ENCODE data around the gene PLXNB2. TPM values are rescaled to one million over a fixed set of nuclear protein-coding genes. Genes with fewer than 3 reads are reported as not detected.

PLXNB2 gene
- total RNA-seq, 1 donor from 2014 or later, result 180 TPM

DNA sequence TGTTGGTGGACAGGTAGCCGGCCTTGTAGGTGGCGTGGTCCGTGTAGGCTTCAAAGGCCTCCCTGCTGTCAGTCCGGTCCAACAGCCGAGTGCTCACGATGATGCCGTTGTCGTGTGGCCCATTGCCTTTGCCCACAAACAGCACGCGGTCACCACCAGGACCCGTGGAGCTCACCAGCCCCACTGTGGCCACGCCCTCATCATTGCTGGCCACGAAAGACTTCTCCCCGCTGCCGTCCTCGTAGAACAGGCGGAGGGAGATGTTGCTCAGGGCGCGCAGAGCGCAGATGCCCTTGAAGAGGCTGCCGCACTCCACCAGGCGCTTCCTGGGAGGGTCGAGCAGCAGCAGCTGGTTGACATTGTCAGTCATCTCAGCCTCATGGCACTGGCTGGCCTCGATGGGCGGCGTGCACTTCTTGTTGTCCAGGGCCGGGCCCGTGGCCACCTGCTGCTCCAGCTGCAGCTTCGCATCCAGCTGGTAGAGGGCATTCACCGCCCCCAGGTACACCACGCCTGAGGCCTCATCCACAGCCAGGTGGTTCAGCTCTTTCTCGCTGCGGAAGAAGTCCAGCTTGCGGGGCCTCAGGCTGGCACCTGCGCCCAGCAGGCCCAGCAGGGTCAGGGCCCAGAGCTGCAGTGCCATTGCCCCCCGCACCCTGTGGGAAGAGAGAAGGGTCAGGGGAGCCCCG lies 17.4 kb downstream of the PLXNB2 start:
- H3K27me3 ChIP-seq, result no peaks in the 10 kb centered on the region
- H3K9me3 ChIP-seq, result no peaks in the 10 kb centered on the region
- H3K27ac ChIP-seq, result no peak overlapping the region
- H3K36me3 ChIP-seq, result peaks cover 4 to 50% of the 10 kb centered on the region in 2 donors
- DNase-seq (ENCODE audit: extremely low spot score in 2 of 2), result no peak
- H3K4me1 ChIP-seq, result peaks cover 37% of the 10 kb centered on the region
- intact Hi-C loops (cut with DNase I), result no loop called here
- TF ChIP-seq, protein P1, sequence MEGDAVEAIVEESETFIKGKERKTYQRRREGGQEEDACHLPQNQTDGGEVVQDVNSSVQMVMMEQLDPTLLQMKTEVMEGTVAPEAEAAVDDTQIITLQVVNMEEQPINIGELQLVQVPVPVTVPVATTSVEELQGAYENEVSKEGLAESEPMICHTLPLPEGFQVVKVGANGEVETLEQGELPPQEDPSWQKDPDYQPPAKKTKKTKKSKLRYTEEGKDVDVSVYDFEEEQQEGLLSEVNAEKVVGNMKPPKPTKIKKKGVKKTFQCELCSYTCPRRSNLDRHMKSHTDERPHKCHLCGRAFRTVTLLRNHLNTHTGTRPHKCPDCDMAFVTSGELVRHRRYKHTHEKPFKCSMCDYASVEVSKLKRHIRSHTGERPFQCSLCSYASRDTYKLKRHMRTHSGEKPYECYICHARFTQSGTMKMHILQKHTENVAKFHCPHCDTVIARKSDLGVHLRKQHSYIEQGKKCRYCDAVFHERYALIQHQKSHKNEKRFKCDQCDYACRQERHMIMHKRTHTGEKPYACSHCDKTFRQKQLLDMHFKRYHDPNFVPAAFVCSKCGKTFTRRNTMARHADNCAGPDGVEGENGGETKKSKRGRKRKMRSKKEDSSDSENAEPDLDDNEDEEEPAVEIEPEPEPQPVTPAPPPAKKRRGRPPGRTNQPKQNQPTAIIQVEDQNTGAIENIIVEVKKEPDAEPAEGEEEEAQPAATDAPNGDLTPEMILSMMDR (IDR thresholded peaks at IDR 0.05), result no peak
- H3K4me3 ChIP-seq, result no peak overlapping the region

DNA sequence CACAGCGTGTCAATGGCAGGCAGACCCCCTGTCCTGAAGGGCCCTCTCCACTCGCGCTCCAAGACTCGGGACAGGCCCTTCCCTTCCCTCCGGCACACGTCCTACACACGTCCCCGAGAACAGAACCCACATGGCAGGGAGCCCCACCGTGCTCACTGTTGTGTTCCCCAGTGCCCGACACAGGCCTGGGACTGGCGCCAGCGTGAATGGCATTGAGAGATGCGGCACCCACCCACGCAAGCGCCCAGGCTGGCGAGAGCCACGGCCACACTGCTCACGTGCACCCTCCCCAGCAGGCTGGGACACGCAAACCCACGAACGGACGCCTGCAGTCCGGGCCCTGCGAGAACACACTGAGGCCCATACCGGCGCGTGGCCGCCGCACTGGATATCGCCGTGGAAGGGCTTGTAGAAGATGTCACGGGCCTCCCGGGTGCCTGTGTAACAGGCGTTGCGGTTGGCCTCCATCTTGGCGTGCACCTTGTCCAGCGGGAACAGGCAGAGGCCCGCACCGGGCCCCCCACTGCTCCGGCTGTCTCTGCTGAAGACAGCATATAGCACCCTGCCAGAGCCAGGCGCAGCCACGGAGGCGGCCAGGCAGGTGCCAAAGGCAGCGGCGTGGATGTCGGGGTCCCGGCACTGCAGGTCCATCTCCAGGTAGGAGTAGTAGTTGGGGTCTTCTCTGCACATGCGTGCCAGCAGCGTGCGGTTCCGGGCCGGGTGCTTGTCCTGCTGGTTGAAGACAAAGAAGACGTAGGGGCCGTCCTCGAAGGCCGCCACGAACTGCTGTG lies 18.1 kb downstream of the PLXNB2 start:
- no peaks in the 10 kb centered on the region for H3K9me3 ChIP-seq
- TF ChIP-seq, protein P1 (IDR thresholded peaks at IDR 0.05), result no peak
- TF ChIP-seq POLR2AphosphoS5 (IDR thresholded peaks at IDR 0.05; ENCODE audit: insufficient read depth in 1 of 2, low read depth in 1 of 2), result no peak
- TF ChIP-seq POLR2A (IDR thresholded peaks at IDR 0.05), result no peak
- H3K27ac ChIP-seq, result no peak overlapping the region
- peaks cover 29% of the 10 kb centered on the region for H3K4me1 ChIP-seq
- H3K27me3 ChIP-seq, result no peaks in the 10 kb centered on the region
- intact Hi-C loops (cut with DNase I), result no loop called here
- H3K36me3 ChIP-seq, result peaks cover 4 to 53% of the 10 kb centered on the region in 2 donors
- no peak overlapping the region for H3K4me3 ChIP-seq
- DNase-seq (ENCODE audit: extremely low spot score in 2 of 2), result no peak

- H3K4me3 ChIP-seq, result no peak overlapping the region
- DNase-seq (ENCODE audit: extremely low spot score in 2 of 2), result no peak
- no peaks in the 10 kb centered on the region for H3K9me3 ChIP-seq
- TF ChIP-seq, protein P1 (IDR thresholded peaks at IDR 0.05), result no peak
- TF ChIP-seq POLR2AphosphoS5 (IDR thresholded peaks at IDR 0.05; ENCODE audit: insufficient read depth in 1 of 2, low read depth in 1 of 2), result no peak
- no peak for TF ChIP-seq POLR2A (IDR thresholded peaks at IDR 0.05)
- no peaks in the 10 kb centered on the region for H3K27me3 ChIP-seq
- H3K36me3 ChIP-seq, result peaks cover 4 to 68% of the 10 kb centered on the region in 2 donors
- H3K4me1 ChIP-seq, result peaks cover 16% of the 10 kb centered on the region
- intact Hi-C loops (cut with DNase I), result no loop called here
- no peak overlapping the region for H3K27ac ChIP-seq
Measured at GRCh38 chr22:50287731-50288130, 19.7 kb downstream of the PLXNB2 start.

- Histone ChIP-seq H3K4me1 (peaks cover 16% of the 10 kb centered on the region), H3K27ac (no peak overlapping the region)
Measured at GRCh38 chr22:50286701-50287318, 20.6 kb downstream of the PLXNB2 start.

More at GRCh38 chr22:50286701-50287318, 20.6 kb downstream of the PLXNB2 start:
- DNase-seq (ENCODE audit: extremely low spot score in 2 of 2), result no peak
- H3K4me3 ChIP-seq, result no peak overlapping the region
- TF ChIP-seq POLR2A (IDR thresholded peaks at IDR 0.05) (no peak), POLR2AphosphoS5 (IDR thresholded peaks at IDR 0.05; ENCODE audit: insufficient read depth in 1 of 2, low read depth in 1 of 2) (no peak)
- TF ChIP-seq, protein P1 (IDR thresholded peaks at IDR 0.05), result no peak
- peaks cover 4 to 77% of the 10 kb centered on the region in 2 donors for H3K36me3 ChIP-seq
- intact Hi-C loops (cut with DNase I), result no loop called here
- no peaks in the 10 kb centered on the region for H3K27me3 ChIP-seq
- H3K9me3 ChIP-seq, result no peaks in the 10 kb centered on the region

All from vagina (tissue), 2 donors.